Fibroblast of lung (primary cell): Measurements from ENCODE around the gene RAB11FIP3. TPM values are rescaled to one million over a fixed set of nuclear protein-coding genes. Genes with fewer than 3 reads are reported as not detected.

ENCODE experiments used
- DNase-seq, 2 donors: peaks; one replicate each; pipeline versions ENCODE4 v3.0.0 to v3.0.0-alpha.2; 2010; ENCODE audit warnings: low read depth in 2 of 2
- H2AFZ ChIP-seq: 2 replicates; pipeline ENCODE4 v1.5.1; 2012; ENCODE audit warnings: low read length, control low read depth, inconsistent platforms
- H3K27ac ChIP-seq: 2 replicates; pipeline ENCODE4 v1.5.1; 2011; ENCODE audit warnings: low read length, control low read depth; ENCODE audit not compliant: insufficient read depth
- H3K27me3 ChIP-seq: 2 replicates; pipeline ENCODE4 v1.5.1; 2011; ENCODE audit warnings: mild to moderate bottlenecking, low read length; ENCODE audit not compliant: control insufficient read depth, insufficient read depth
- H3K36me3 ChIP-seq: 2 replicates; pipeline ENCODE4 v1.5.1; 2011; ENCODE audit warnings: low read length; ENCODE audit not compliant: control insufficient read depth, insufficient read depth
- H3K4me1 ChIP-seq: 2 replicates; pipeline ENCODE4 v1.5.1; 2011; ENCODE audit warnings: low read length; ENCODE audit not compliant: control insufficient read depth, insufficient read depth; ENCODE audit errors: extremely low read depth
- H3K4me2 ChIP-seq: 2 replicates; pipeline ENCODE4 v1.5.1; 2011; ENCODE audit warnings: low read length, control low read depth; ENCODE audit not compliant: insufficient read depth; ENCODE audit errors: extremely low read depth
- H3K4me3 ChIP-seq, 4 experiments: fragments of 200-600 bp in 1 of 4; sonication (generic) in 1 of 4; replicated peaks in 1 of 4; 2 replicates each; pipeline ENCODE4 v1.5.1; 2011 to 2016; ENCODE audit warnings: low read length in 4 of 4, low read depth in 3 of 4, mild to moderate bottlenecking in 3 of 4, control low read depth in 2 of 4, inconsistent platforms in 1 of 4, mixed read lengths in 1 of 4; ENCODE audit not compliant: insufficient read depth in 1 of 4; ENCODE audit errors: control extremely low read depth in 1 of 4
- H3K79me2 ChIP-seq: 2 replicates; pipeline ENCODE4 v1.5.1; 2012; ENCODE audit warnings: mild to moderate bottlenecking, low read length, inconsistent platforms; ENCODE audit not compliant: control insufficient read depth, insufficient read depth
- H3K9ac ChIP-seq: 2 replicates; pipeline ENCODE4 v1.5.1; 2011; ENCODE audit warnings: mild to moderate bottlenecking, low read length, control low read depth; ENCODE audit not compliant: insufficient read depth
- H3K9me3 ChIP-seq: 2 replicates; pipeline ENCODE4 v1.5.1; 2012; ENCODE audit warnings: low read depth, low read length; ENCODE audit not compliant: control insufficient read depth, insufficient read depth
- H4K20me1 ChIP-seq: 2 replicates; pipeline ENCODE4 v1.5.1; 2011; ENCODE audit warnings: low read length; ENCODE audit not compliant: control insufficient read depth, insufficient read depth; ENCODE audit errors: extremely low read depth
- EZH2 ChIP-seq: IDR thresholded peaks from 2 replicates; pipeline ENCODE4 v1.5.1; 2012; ENCODE audit warnings: low read length, control low read depth, mild to moderate bottlenecking; ENCODE audit errors: missing control alignments
- polyA plus RNA-seq, 2 donors: library from polyadenylated mRNA; depleted of rRNA in 1 of 2; stranded (reverse) in 1 of 2; unstranded in 1 of 2; fragments of >200 nt; gene quantifications; 2 replicates each; pipeline ENCODE4 v1.2.1, GENCODE V29; 2011 to 2012; ENCODE audit warnings: missing spikeins in 1 of 2
- total RNA-seq: library from RNA; depleted of rRNA; stranded (reverse); fragments of >200 nt; gene quantifications from 2 replicates; pipeline ENCODE4 v1.2.1, GENCODE V29; 2014
- TF ChIP-seq, protein P1 (sequence below), 2 donors: IDR thresholded peaks in 1 of 2; conservative IDR thresholded peaks in 1 of 2; 1 replicate in 1 of 2; 2 replicates in 1 of 2; pipeline ENCODE4 v1.5.1; 2011 to 2012; ENCODE audit warnings: low read length in 2 of 2, control low read depth in 1 of 2, inconsistent platforms in 1 of 2, low read depth in 1 of 2, mild to moderate bottlenecking in 1 of 2

RAB11FIP3 gene
- total and polyA plus RNA-seq, 2 donors (not counting 1 experiment from before 2014, with no cell fraction given): 7.3 to 22.1 TPM

DNA sequence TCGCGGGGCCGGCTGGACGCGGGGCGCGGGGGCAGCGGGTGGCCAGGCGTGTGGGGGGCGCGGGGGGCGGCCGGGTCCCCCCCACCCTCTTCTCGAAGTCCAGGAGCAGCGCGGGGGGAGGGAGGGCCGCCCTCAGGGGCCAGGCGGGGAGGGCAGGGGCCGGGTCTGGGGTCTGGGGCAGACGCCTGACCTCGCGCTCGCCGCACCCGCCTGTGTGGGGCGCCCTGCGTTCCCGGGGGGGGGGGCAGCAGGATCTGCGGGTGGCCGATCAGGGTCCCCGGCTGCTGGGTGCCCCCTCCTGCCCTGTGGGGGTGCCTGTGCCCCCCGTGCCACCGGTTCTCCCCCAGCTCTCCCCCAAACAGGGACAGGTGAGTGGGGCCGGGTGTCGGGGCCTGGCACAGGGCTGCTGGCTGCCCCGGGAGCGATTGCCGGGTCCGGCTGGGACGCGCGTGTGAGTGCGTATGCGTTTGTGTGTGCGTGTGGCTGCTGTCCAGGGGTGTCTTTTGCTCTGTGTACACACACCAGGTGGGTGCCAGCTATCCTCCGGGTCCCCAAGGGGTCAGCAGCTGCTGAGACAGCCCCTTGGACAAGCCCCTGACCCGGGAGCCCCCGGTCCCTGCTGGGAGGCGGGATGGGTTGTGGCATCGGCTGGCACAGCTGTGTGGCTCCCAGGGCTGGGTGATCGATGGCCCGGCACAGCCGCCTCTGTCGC is 135.4 kb downstream of the RAB11FIP3 start:
- DNase-seq: no peak
- Histone ChIP-seq H3K4me1 (peaks cover 1% of the 10 kb centered on the region), H3K9me3 (no peaks in the 10 kb centered on the region), H4K20me1 (no peaks in the 10 kb centered on the region), H3K4me3 (no peak overlapping the region), H3K36me3 (no peaks in the 10 kb centered on the region), H3K27me3 (peaks cover 19% of the 10 kb centered on the region), H3K79me2 (no peaks in the 10 kb centered on the region), H2AFZ (no peak overlapping the region), H3K27ac (no peak overlapping the region), H3K9ac (no peak overlapping the region), H3K4me2 (no peak overlapping the region)
- TF ChIP-seq, protein P1, sequence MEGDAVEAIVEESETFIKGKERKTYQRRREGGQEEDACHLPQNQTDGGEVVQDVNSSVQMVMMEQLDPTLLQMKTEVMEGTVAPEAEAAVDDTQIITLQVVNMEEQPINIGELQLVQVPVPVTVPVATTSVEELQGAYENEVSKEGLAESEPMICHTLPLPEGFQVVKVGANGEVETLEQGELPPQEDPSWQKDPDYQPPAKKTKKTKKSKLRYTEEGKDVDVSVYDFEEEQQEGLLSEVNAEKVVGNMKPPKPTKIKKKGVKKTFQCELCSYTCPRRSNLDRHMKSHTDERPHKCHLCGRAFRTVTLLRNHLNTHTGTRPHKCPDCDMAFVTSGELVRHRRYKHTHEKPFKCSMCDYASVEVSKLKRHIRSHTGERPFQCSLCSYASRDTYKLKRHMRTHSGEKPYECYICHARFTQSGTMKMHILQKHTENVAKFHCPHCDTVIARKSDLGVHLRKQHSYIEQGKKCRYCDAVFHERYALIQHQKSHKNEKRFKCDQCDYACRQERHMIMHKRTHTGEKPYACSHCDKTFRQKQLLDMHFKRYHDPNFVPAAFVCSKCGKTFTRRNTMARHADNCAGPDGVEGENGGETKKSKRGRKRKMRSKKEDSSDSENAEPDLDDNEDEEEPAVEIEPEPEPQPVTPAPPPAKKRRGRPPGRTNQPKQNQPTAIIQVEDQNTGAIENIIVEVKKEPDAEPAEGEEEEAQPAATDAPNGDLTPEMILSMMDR (conservative IDR thresholded peaks at IDR 0.05 in 1 of 2, IDR thresholded peaks at IDR 0.05 in 1 of 2; ENCODE audit: low read depth in 1 of 2, low read length in 2 of 2): no peak
- TF ChIP-seq EZH2: peak; percentile 98

- no peaks in the 10 kb centered on the region for H3K9me3 ChIP-seq
- H3K4me3 ChIP-seq: no peak overlapping the region
- no peak overlapping the region for H3K4me2 ChIP-seq
- H3K4me1 ChIP-seq: peaks cover 6% of the 10 kb centered on the region
- H3K79me2 ChIP-seq: no peaks in the 10 kb centered on the region
- H3K9ac ChIP-seq: no peak overlapping the region
- H3K27me3 ChIP-seq: peaks cover 19% of the 10 kb centered on the region
- H4K20me1 ChIP-seq: no peaks in the 10 kb centered on the region
- H3K36me3 ChIP-seq: no peaks in the 10 kb centered on the region
- no peak for DNase-seq
- H3K27ac ChIP-seq: no peak overlapping the region
- TF ChIP-seq, protein P1 (conservative IDR thresholded peaks at IDR 0.05 in 1 of 2, IDR thresholded peaks at IDR 0.05 in 1 of 2; ENCODE audit: low read depth in 1 of 2, low read length in 2 of 2): no peak
- TF ChIP-seq EZH2: no peak
- H2AFZ ChIP-seq: no peak overlapping the region
Observed at GRCh38 chr16:561413-561794, 136.0 kb downstream of the RAB11FIP3 start.

DNA sequence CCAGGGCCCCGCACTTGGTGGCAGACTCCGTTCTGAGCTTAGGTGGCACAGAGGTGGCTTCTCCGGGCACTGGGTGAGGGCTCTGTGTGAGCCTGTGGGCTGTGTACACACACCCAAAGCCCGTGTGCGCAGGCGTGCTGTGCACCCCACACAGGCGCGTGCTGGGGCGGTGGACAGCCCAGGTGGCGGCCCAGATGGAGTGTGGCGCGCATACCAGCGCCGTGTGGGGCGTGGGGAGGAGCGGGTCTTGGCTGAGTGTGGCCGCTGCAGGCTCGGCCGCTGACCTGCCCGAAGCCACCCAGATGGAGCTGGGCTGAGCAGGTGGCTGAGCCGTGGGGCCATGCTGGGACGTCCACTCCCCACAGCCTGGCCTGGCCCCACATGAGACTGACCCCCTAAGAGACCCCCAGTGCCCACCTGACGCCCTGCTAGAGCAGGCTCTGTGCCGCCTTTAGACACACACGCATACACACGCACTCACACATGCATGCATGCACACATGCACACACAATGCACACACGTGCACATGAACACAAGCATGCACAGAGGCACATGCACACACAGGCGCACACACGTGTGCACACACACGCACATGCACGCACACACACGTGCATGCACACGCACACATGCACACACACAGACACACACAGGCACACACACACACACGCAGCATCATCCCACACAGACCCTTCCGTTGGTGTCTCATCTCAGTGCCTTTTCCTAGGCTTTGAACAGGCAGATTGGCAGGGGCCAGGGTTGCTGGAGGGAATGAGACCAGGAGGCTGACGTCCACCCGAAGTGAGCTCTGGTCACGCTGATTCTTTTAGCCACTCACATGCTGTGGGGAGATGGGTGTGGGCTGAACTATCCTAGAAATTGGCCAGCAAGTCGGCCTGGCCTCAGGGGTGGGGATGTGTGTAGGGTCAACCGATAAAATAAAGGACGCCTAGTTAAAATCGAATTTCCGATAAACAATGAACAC is 136.8 kb downstream of the RAB11FIP3 start:
- Histone ChIP-seq H3K36me3 (no peaks in the 10 kb centered on the region), H3K4me1 (peaks cover 13% of the 10 kb centered on the region), H3K4me2 (no peak overlapping the region), H3K27me3 (peaks cover 19% of the 10 kb centered on the region), H3K27ac (no peak overlapping the region), H3K9me3 (no peaks in the 10 kb centered on the region), H3K4me3 (no peak overlapping the region), H3K9ac (no peak overlapping the region), H3K79me2 (no peaks in the 10 kb centered on the region), H4K20me1 (no peaks in the 10 kb centered on the region), H2AFZ (no peak overlapping the region)
- TF ChIP-seq EZH2: peak; percentile 66
- TF ChIP-seq, protein P1 (conservative IDR thresholded peaks at IDR 0.05 in 1 of 2, IDR thresholded peaks at IDR 0.05 in 1 of 2; ENCODE audit: low read depth in 1 of 2, low read length in 2 of 2): no peak
- no peak for DNase-seq
